Neural progenitor cell (in vitro differentiated cells): ENCODE data around the gene LRRC74B.
"Not testable (repeated sequence)": the region's sequence is repeated elsewhere in the genome, so short reads cannot be mapped to it uniquely, and the experiment has no call there.

ENCODE experiments used
- CTCF ChIP-seq: fragments of 200-600 bp; sonication (generic); IDR thresholded peaks from 2 replicates; pipeline ENCODE4 v1.5.1; 2017; ENCODE audit warnings: antibody characterized with exemption, mild to moderate bottlenecking
- EZH2 ChIP-seq: fragments of 200-600 bp; sonication (generic); IDR thresholded peaks from 2 replicates; pipeline ENCODE4 v1.6.1; 2017; ENCODE audit warnings: antibody characterized with exemption, mild to moderate bottlenecking, moderate library complexity
- EZH2phosphoT487 ChIP-seq: fragments of 200-600 bp; sonication (generic); IDR thresholded peaks from 2 replicates; pipeline ENCODE4 v1.6.1; 2017; ENCODE audit warnings: antibody characterized with exemption

DNA sequence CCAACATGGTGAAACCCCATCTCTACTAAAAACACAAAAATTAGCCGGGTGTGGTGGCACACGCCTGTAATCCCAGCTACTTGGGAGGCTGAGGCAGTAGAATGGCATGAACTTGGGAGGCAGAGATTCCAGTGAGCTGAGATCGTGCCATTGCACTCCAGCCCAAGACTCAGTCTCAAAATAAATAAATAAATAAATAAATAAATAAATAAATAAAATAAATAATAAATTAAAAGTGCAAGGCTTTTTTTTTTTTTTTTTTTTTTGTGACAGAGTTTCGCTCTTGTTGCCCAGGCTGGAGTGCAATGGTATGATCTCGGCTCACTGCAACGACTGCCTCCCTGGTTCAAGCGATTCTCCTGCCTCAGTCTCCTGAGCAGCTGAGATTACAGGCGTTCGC, 51.1 kb downstream of the LRRC74B start:
- TF ChIP-seq CTCF, EZH2phosphoT487, EZH2: not testable (repeated sequence)
